ENCODE results near the gene OTC. TPM values are rescaled to one million over a fixed set of nuclear protein-coding genes. Genes with fewer than 3 reads are reported as not detected.

The OTC gene
- total RNA-seq, 3 donors from 2014 or later (not counting 1 experiment from before 2014, with no cell fraction given), result not detected

GRCh38 chrX:38318606-38319005, 33.8 kb upstream of the OTC start:
- 100% methylated on average over 3 of the region's 4 CpGs for WGBS (ENCODE audit: insufficient coverage)
- Mint-ChIP-seq H3K27ac (no peak overlapping the region), H3K9me3 (no peaks in the 10 kb centered on the region), H3K4me3 (no peak overlapping the region), H3K36me3 (no peaks in the 10 kb centered on the region), H3K4me1 (no peaks in the 10 kb centered on the region), H3K27me3 (ENCODE audit: low read depth in 2 of 2) (no peaks in the 10 kb centered on the region)
- Histone ChIP-seq H3K27me3 (ENCODE audit: control insufficient read depth, insufficient read depth, low read length) (no peaks in the 10 kb centered on the region), H3K9me3 (ENCODE audit: control insufficient read depth, insufficient read depth, low read length) (no peaks in the 10 kb centered on the region), H3K4me1 (ENCODE audit: control insufficient read depth, insufficient read depth, low read length) (no peaks in the 10 kb centered on the region), H3K27ac (ENCODE audit: low read length) (no peak overlapping the region), H3K36me3 (ENCODE audit: control insufficient read depth, insufficient read depth, low read length) (no peaks in the 10 kb centered on the region), H3K4me3 (ENCODE audit: low read length) (no peak overlapping the region)
- intact Hi-C loops (cut with micrococcal nuclease), result no loop called here
- no peak for TF ChIP-seq CTCF (IDR thresholded peaks at IDR 0.05)
- ATAC-seq (no peak), DNase-seq (no peak)

- Histone ChIP-seq H3K27ac (ENCODE audit: low read length) (no peak overlapping the region), H3K36me3 (ENCODE audit: control insufficient read depth, insufficient read depth, low read length) (no peaks in the 10 kb centered on the region), H3K4me1 (ENCODE audit: control insufficient read depth, insufficient read depth, low read length) (no peaks in the 10 kb centered on the region), H3K4me3 (ENCODE audit: low read length) (no peak overlapping the region), H3K27me3 (ENCODE audit: control insufficient read depth, insufficient read depth, low read length) (no peaks in the 10 kb centered on the region), H3K9me3 (ENCODE audit: control insufficient read depth, insufficient read depth, low read length) (no peaks in the 10 kb centered on the region)
- peaks cover 0 to 5% of the 10 kb centered on the region in 2 donors for H3K4me1 Mint-ChIP-seq
- ATAC-seq (no peak), DNase-seq (no peak)
- H3K27me3 Mint-ChIP-seq (ENCODE audit: low read depth in 2 of 2), result no peaks in the 10 kb centered on the region
- intact Hi-C loops (cut with micrococcal nuclease), result no loop called here
- no peaks in the 10 kb centered on the region for H3K9me3 Mint-ChIP-seq
- no peaks in the 10 kb centered on the region for H3K36me3 Mint-ChIP-seq
- no peak overlapping the region for H3K27ac Mint-ChIP-seq
- 91% methylated on average over 5 of the region's 5 CpGs for WGBS (ENCODE audit: insufficient coverage)
- no peak overlapping the region for H3K4me3 Mint-ChIP-seq
- TF ChIP-seq CTCF (IDR thresholded peaks at IDR 0.05), result no peak
Observed at GRCh38 chrX:38320819-38321218, 31.6 kb upstream of the OTC start.

GRCh38 chrX:38326086-38326485, 26.3 kb upstream of the OTC start:
- TF ChIP-seq CTCF (IDR thresholded peaks at IDR 0.05), result no peak
- no peaks in the 10 kb centered on the region for H3K9me3 ChIP-seq (ENCODE audit: control insufficient read depth, insufficient read depth, low read length)
- intact Hi-C loops (cut with micrococcal nuclease), result no loop called here
- H3K4me3 ChIP-seq (ENCODE audit: low read length), result no peak overlapping the region
- H3K4me1 ChIP-seq (ENCODE audit: control insufficient read depth, insufficient read depth, low read length), result peaks cover 16% of the 10 kb centered on the region
- H3K36me3 ChIP-seq (ENCODE audit: control insufficient read depth, insufficient read depth, low read length), result no peaks in the 10 kb centered on the region
- no peak overlapping the region for H3K27ac ChIP-seq (ENCODE audit: low read length)
- 98% methylated on average over 3 of the region's 3 CpGs for WGBS (ENCODE audit: insufficient coverage)
- peak overlapping the region; percentile 91 for H3K4me3 Mint-ChIP-seq
- peak overlapping the region; percentile 91 to 98 for H3K27ac Mint-ChIP-seq
- H3K9me3 Mint-ChIP-seq, result no peaks in the 10 kb centered on the region
- H3K27me3 ChIP-seq (ENCODE audit: control insufficient read depth, insufficient read depth, low read length), result no peaks in the 10 kb centered on the region
- peaks cover 17 to 35% of the 10 kb centered on the region in 2 donors for H3K4me1 Mint-ChIP-seq
- no peaks in the 10 kb centered on the region for H3K36me3 Mint-ChIP-seq
- ATAC-seq, result no peak
- no peaks in the 10 kb centered on the region for H3K27me3 Mint-ChIP-seq (ENCODE audit: low read depth in 2 of 2)
- DNase-seq, result no peak

Data from natural killer cell (primary cell).